ENCODE data around the gene CLOCK. TPM values are rescaled to one million over a fixed set of nuclear protein-coding genes. Genes with fewer than 3 reads are reported as not detected.
A peak's percentile ranks its signal among the peaks of the same experiment; 100 is the strongest.
"Not testable (repeated sequence)": the region's sequence is repeated elsewhere in the genome, so short reads cannot be mapped to it uniquely, and the experiment has no call there.

Gene CLOCK
- 10 to 100 TPM; 11.3 to 11.4 TPM for total RNA-seq

DNA sequence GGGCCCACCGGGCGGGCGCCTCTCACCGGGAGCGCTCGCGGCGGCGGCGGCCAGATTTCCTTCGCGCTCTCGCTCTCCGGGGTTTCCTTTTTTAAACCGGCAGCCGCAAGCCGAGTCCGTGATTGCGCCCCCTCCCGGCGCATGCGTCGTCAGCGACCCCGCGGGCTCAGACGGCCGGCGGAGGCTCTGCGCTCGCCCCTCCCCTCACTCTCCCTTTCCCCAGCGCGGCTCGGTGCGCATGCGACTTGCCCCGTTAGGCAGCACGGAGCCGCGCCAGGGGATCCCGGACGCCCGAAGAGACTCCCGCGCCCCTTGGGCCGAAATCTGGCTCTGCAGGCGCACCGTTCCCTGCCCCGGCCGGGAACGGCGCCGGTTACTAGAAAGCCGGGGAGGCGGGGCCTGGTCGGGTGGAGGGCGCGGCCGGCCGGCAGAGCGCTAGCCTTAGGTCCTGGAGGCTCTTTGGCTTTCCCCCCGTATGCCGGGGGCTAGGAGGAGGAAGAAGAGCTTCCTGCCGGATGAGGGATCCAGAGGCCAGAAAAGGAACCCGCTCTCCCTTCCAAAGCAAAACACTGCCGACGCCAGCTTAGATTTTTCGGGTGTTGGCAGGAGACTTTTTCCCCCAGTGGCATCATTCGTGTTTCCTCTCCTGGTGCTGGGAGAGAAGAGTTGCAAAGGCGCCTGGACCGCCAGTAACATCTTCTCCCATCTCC is at the start of gene CLOCK:
TSS of gene CLOCK (minus strand) at position 154 of the 710 bp plus-strand sequence. CDS start 64,124 bp downstream, outside the sequence.
- Mint-ChIP-seq H3K4me1 (peaks cover 40% of the 10 kb centered on the region), H3K4me3 (peak within 1 kb of the TSS; percentile 91), H3K9me3 (no peaks in the 10 kb centered on the region), H3K27ac (peak within 1 kb of the TSS; percentile 92), H3K27me3 (no peaks in the 10 kb centered on the region), H3K36me3 (peaks cover 2% of the 10 kb centered on the region)
- DNase-seq: peak; percentile 84

DNA sequence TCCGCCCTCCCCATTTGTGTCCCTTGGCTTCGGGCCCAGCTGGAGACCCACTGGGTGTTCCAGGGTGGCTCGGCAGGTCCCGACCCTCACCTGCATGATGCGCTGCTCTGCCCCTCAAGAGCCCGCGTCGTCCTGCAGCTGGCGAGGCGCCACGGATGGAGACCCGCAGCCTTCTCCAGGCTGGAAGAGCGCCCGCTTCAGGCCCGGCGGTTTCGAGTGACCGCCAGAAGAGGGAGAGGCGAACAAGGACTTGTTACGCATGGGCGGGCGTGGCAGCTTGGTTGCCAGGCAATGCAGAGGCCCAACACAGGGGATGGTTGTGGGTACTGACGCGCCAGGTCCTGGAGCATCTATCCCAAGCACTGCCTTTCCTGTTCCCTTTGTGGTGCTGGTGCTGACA is 45.3 kb upstream of the CLOCK start, which contains the start of gene PDCL2:
TSS of gene PDCL2 (minus strand) at position 232 of the 400 bp plus-strand sequence. CDS start at position 96, 136 bp downstream.
- Mint-ChIP-seq H3K4me3 (no peak within 1 kb of the TSS), H3K27me3 (peaks cover 9% of the 10 kb centered on the region), H3K4me1 (no peaks in the 10 kb centered on the region), H3K27ac (no peak within 1 kb of the TSS), H3K9me3 (peaks cover 4% of the 10 kb centered on the region), H3K36me3 (no peaks in the 10 kb centered on the region)
- DNase-seq: no peak

DNA sequence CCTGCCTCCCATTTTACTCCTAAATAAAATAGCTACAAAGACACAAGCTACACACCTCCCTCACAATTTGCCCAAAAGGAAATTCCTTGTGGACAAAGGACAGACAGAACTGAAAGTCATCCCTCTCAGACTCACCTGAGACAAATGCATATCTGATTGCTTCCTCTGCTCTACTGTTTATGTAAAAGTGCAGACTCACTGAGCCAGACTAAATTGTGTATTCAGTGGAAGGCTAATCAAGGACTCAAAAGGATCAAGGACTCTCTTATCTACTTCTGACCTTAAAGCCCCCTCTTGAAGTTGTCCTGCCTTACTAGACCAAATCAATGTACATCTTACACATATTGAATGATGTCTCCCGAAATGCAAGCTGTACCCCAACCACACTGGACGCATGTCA is 41.5 kb upstream of the CLOCK start:
- Mint-ChIP-seq H3K4me3 (no peak overlapping the region), H3K9me3 (peaks cover 10% of the 10 kb centered on the region), H3K27me3 (peaks cover 13% of the 10 kb centered on the region), H3K36me3 (peaks cover 3% of the 10 kb centered on the region), H3K4me1 (no peaks in the 10 kb centered on the region), H3K27ac (no peak overlapping the region)
- DNase-seq: no peak

- not testable (repeated sequence) for H3K36me3 Mint-ChIP-seq, H3K27ac Mint-ChIP-seq, H3K4me3 Mint-ChIP-seq, DNase-seq, H3K27me3 Mint-ChIP-seq, H3K4me1 Mint-ChIP-seq
- H3K9me3 Mint-ChIP-seq: peaks cover 10% of the 10 kb centered on the region
Observed at GRCh38 chr4:55582773-55583172, 36.1 kb upstream of the CLOCK start.

DNA sequence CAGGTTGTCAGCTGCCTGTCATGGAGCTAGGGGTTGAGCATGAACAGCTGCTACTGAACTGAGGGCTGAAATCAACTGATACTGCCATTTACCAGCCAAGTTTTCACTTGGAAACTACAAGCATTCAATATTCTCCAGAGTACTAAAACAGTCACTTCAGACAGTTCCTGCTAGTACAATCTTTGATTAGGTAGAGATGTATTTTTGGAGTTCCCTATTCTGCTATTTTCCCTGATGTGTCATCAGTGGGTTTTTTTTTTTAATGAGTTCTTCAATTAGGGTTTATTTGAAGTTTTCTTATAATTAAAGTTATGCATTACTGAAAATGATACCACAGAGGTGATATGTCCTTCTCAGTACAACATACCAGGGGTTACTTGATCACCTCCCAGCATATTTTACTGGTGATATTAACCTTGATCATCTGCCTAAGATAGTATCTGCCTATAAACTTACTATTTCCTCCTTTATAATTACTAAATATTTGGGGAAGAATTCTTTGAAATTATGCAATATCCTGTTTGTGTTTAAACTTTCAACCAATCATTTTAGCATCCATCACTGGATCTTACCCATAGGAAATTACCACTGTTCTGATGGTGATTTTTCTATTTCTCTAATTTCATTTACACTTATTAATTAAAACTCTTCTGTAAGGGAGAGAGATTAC is 31.8 kb upstream of the CLOCK start:
- peaks cover 6% of the 10 kb centered on the region for H3K4me1 Mint-ChIP-seq
- no peak overlapping the region for H3K4me3 Mint-ChIP-seq
- no peak overlapping the region for H3K27ac Mint-ChIP-seq
- H3K36me3 Mint-ChIP-seq: peaks cover 9% of the 10 kb centered on the region
- DNase-seq: no peak
- H3K9me3 Mint-ChIP-seq: peaks cover 20% of the 10 kb centered on the region
- H3K27me3 Mint-ChIP-seq: peaks cover 7% of the 10 kb centered on the region

DNA sequence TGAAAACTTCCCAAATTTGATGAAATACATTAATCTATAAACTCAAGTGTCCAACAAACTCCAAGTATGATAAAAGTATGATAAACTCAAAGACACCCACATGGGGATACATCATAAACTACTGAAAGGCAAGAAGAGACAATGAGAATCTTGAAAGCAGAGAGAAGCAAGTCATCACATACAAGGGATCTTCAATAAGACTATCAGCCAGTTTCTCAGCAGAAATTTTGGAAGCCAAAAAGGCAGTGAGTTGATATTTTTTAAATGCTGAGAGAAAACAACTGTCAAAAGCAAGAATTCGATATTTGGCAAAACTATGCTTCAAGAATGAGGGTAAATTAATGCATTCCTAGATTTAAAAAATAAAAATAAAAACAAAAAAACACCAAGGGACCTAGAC is 28.8 kb upstream of the CLOCK start:
- no peak overlapping the region for H3K27ac Mint-ChIP-seq
- H3K4me1 Mint-ChIP-seq: peaks cover 8% of the 10 kb centered on the region
- H3K4me3 Mint-ChIP-seq: no peak overlapping the region
- no peak for DNase-seq
- H3K27me3 Mint-ChIP-seq: peaks cover 15% of the 10 kb centered on the region
- H3K36me3 Mint-ChIP-seq: peaks cover 6% of the 10 kb centered on the region
- H3K9me3 Mint-ChIP-seq: peaks cover 16% of the 10 kb centered on the region

DNA sequence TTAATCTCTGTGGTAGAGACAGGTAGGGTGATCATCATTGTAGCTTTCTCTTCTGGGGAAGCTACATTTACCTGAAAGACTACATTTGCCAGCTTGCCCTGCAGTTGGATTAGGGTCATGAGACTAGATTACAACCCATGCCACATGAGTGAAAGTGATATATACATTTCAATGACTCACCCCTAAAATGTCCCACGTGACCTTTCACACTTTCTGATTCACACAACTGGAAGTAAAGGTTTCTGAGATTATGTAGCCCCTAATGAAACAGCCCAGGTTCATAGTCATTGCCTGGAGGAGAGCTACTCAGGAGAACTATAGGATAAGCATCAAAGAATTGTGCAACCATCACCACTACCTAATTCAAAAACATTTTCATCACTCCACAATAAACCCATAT is 27.5 kb upstream of the CLOCK start:
- DNase-seq: no peak
- H3K9me3 Mint-ChIP-seq: peaks cover 16% of the 10 kb centered on the region
- no peak overlapping the region for H3K27ac Mint-ChIP-seq
- H3K36me3 Mint-ChIP-seq: peaks cover 6% of the 10 kb centered on the region
- peaks cover 15% of the 10 kb centered on the region for H3K27me3 Mint-ChIP-seq
- H3K4me3 Mint-ChIP-seq: no peak overlapping the region
- peaks cover 8% of the 10 kb centered on the region for H3K4me1 Mint-ChIP-seq

DNA sequence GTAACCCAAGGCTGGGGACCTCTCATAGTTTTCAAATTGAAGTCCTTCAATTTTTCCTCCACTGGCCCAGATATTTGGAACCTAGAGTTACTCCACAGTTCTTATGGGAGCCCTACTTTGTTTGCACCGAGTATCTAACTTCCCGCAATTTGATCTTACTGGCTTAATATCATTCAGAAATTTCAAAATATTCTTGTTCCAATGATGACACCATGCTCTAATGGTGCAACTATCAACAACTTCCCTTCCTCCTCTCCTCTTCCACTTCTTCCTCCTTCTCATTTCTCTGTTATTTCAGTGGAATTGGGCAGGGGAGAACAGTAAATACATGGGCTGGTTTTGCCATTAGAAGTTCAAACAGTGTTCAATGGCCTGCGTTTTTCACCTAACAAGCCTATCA is 25.1 kb upstream of the CLOCK start:
- Mint-ChIP-seq H3K27me3 (peaks cover 12% of the 10 kb centered on the region), H3K36me3 (peaks cover 6% of the 10 kb centered on the region), H3K4me1 (peaks cover 8% of the 10 kb centered on the region), H3K27ac (no peak overlapping the region), H3K4me3 (no peak overlapping the region), H3K9me3 (peaks cover 9% of the 10 kb centered on the region)
- DNase-seq: no peak

DNA sequence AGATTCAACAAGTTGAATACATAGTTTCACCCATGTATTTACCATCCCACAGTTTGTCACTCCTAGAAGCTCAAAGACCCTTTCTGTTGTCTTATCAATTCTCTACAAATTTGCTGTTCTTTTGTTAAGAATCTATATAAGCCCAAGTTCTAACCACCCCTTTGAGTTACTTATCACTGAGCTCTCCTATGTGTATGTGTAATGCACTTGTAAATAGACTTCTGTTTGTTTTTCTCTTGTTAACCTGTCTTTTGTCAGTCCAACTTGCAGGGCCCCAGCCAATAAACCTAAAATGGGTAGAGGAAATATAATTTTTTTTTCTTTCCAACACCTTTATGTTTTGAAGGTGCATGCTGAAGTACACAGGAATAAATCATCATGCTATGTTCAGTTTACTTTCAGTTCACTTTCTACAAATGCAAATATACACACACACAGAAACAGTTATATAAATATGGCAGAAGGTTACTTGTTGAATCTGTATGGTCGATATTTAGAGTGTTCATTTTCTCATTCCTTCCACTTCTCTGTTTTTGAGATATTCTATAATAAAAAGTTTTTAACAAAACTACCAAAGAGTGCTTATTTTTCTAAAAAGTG is 22.3 kb upstream of the CLOCK start:
- Mint-ChIP-seq H3K4me3 (no peak overlapping the region), H3K4me1 (peaks cover 2% of the 10 kb centered on the region), H3K27me3 (peaks cover 12% of the 10 kb centered on the region), H3K36me3 (no peaks in the 10 kb centered on the region), H3K27ac (no peak overlapping the region), H3K9me3 (no peaks in the 10 kb centered on the region)
- DNase-seq: no peak

DNA sequence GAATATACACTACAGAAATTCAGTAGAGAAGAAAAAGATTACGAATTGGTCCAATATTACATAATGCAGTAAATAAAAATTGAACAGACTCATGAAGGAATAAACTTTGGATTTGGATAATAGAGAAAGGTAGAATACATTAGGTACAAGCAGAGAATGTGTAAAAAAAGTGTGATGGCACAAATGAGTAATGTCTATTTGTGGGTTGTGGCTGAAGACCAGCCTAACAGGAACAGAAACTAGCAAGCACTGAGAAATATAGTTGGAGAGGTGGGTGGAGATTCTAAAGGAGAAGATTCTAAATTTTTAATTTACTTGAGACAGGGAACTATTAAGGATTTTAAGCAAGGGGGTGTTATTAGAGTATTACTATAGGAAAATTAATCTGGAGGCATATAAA is 15.2 kb upstream of the CLOCK start:
- no peak overlapping the region for H3K4me3 Mint-ChIP-seq
- peaks cover 3% of the 10 kb centered on the region for H3K9me3 Mint-ChIP-seq
- no peak overlapping the region for H3K27ac Mint-ChIP-seq
- peaks cover 4% of the 10 kb centered on the region for H3K36me3 Mint-ChIP-seq
- no peak for DNase-seq
- peaks cover 17% of the 10 kb centered on the region for H3K4me1 Mint-ChIP-seq
- H3K27me3 Mint-ChIP-seq: peaks cover 14% of the 10 kb centered on the region

GRCh38 chr4:55560096-55560495 is 13.4 kb upstream of the CLOCK start:
- Mint-ChIP-seq H3K27me3 (peaks cover 14% of the 10 kb centered on the region), H3K4me1 (peaks cover 17% of the 10 kb centered on the region), H3K36me3 (peaks cover 4% of the 10 kb centered on the region), H3K4me3 (no peak overlapping the region), H3K27ac (no peak overlapping the region), H3K9me3 (peaks cover 3% of the 10 kb centered on the region)
- no peak for DNase-seq

DNA sequence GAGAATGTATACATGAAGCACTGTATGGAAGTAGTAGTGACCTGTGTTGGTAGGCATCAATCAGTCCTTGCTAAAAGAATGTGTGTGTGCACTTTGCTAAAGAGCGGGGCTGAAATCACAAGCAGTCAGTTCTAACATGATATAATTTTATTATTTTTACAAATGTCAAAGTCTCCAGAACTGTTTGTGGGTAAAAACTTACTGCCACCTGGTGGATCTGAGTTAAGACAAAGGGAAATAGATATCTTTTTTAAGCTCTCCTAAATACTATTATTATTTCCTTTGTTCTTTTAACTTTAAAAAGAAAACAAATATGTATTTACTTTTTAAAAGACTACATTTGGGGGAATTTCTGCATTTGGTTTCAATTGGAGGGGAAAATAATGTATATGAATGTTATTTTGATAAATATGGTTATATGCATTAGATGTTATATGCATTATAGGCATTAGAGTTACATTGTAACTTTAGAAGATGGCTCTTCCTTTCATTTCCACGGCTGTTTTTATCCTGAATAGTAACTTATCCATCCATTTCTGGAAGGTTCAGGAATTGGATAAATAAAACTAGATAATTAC is 7.8 kb upstream of the CLOCK start:
- Mint-ChIP-seq H3K4me3 (no peak overlapping the region), H3K27ac (no peak overlapping the region), H3K4me1 (peaks cover 10% of the 10 kb centered on the region), H3K27me3 (peaks cover 9% of the 10 kb centered on the region), H3K9me3 (peaks cover 3% of the 10 kb centered on the region), H3K36me3 (peaks cover 5% of the 10 kb centered on the region)
- no peak for DNase-seq

- peaks cover 3% of the 10 kb centered on the region for H3K9me3 Mint-ChIP-seq
- peaks cover 4% of the 10 kb centered on the region for H3K27me3 Mint-ChIP-seq
- no peak overlapping the region for H3K27ac Mint-ChIP-seq
- no peak overlapping the region for H3K4me3 Mint-ChIP-seq
- DNase-seq: no peak
- H3K36me3 Mint-ChIP-seq: peaks cover 5% of the 10 kb centered on the region
- peaks cover 14% of the 10 kb centered on the region for H3K4me1 Mint-ChIP-seq
Observed at GRCh38 chr4:55553441-55554201, 6.9 kb upstream of the CLOCK start.

DNA sequence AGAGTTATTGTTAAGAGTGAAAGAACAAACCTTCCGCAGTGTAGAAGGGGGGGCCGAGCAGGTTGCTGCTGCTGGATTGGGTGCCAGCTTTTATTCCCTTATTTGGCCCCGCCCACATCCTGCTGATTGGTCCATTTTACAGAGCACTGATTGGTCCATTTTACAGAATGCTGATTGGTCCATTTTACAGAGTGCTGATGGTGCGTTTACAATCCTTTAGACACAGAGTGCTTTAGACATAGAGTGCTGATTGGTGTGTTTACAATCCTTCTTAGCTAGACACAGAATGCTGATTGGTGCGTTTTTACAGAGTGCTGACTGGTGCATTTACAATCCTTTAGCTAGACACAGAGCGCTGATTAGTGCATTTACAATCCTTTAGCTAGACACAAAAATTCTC is 5.3 kb upstream of the CLOCK start:
- H3K4me3 Mint-ChIP-seq, H3K27ac Mint-ChIP-seq: not testable (repeated sequence)

DNA sequence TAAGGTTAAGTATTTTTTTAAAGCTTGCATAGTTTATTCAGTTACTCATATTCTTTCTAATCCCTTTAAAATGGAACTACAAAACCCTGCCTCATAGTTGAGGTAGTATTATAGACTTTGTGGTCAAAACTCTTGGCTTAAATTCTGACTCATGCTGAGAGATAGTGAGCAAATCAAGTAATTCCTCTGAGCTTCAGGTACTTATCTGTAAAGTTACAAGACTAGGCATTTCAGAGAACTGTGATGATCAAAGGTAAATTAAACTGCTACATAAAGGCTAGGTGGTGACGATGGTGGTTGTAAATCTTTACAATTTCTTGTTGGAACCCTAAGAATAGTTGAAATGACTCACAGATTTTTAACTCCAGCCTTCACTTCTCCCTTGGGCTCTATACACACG is 3.2 kb upstream of the CLOCK start:
- peaks cover 23% of the 10 kb centered on the region for H3K4me1 Mint-ChIP-seq
- DNase-seq: no peak
- no peak overlapping the region for H3K4me3 Mint-ChIP-seq
- no peaks in the 10 kb centered on the region for H3K9me3 Mint-ChIP-seq
- no peaks in the 10 kb centered on the region for H3K27me3 Mint-ChIP-seq
- H3K27ac Mint-ChIP-seq: peak overlapping the region; percentile 79
- H3K36me3 Mint-ChIP-seq: peaks cover 2% of the 10 kb centered on the region

More for the DNA sequence above, 5.3 kb upstream of the CLOCK start:
- H3K36me3 Mint-ChIP-seq, H3K9me3 Mint-ChIP-seq, DNase-seq, H3K27me3 Mint-ChIP-seq: not testable (repeated sequence)
- H3K4me1 Mint-ChIP-seq: peaks cover 21% of the 10 kb centered on the region

Data from activated naive CD8-positive, alpha-beta T cell treated with anti-CD3 and anti-CD28 coated beads for 36 hours (primary cell).